Peyer's patch (tissue), 4 donors: ENCODE results near the gene HOXA6. TPM values are rescaled to one million over a fixed set of nuclear protein-coding genes. Genes with fewer than 3 reads are reported as not detected.

ENCODE experiments used
- DNase-seq, 3 donors: peaks; one replicate each; pipeline ENCODE4 v3.0.0-alpha.2; 2017 to 2019
- H3K27ac ChIP-seq, 4 donors: fragments of 200-600 bp; sonication (generic); one replicate each; pipeline ENCODE4 v1.5.1; 2016 to 2019
- H3K27me3 ChIP-seq, 2 donors: fragments of 200-600 bp; sonication (generic); one replicate each; pipeline ENCODE4 v1.5.1; 2019
- H3K36me3 ChIP-seq, 3 donors: fragments of 200-600 bp; sonication (generic); one replicate each; pipeline ENCODE4 v1.5.1; 2016 to 2019
- H3K4me1 ChIP-seq, 4 donors: fragments of 200-600 bp; sonication (generic); one replicate each; pipeline ENCODE4 v1.5.1; 2016 to 2019
- H3K4me3 ChIP-seq, 4 donors: fragments of 200-600 bp; sonication (generic); 1 replicate in 3 of 4; 2 replicates in 1 of 4; pipeline ENCODE4 v1.5.1; 2016 to 2019; ENCODE audit warnings: mild to moderate bottlenecking in 1 of 4
- H3K9me3 ChIP-seq, 4 donors: fragments of 200-600 bp; sonication (generic); one replicate each; pipeline ENCODE4 v1.5.1; 2016 to 2019; ENCODE audit warnings: mild to moderate bottlenecking in 1 of 4
- POLR2A ChIP-seq, 2 donors: fragments of 450-650 bp; IDR thresholded peaks; one replicate each; pipeline ENCODE4 v1.5.1; 2017; ENCODE audit warnings: antibody characterized with exemption in 2 of 2, mild to moderate bottlenecking in 2 of 2, moderate library complexity in 2 of 2
- total RNA-seq, 4 donors: library from RNA; depleted of rRNA; stranded (reverse); fragments of >200 nt; gene quantifications; one replicate each; pipeline ENCODE4 v1.1.0, GENCODE V29; 2016
- TF ChIP-seq, protein P1 (sequence below), 6 experiments: fragments of 450-650 bp in 4 of 6; fragments of 200-600 bp in 2 of 6; sonication (generic) in 1 of 6; IDR thresholded peaks; one replicate each; pipeline ENCODE4 v1.5.1; 2017 to 2019; ENCODE audit warnings: antibody characterized with exemption in 6 of 6, mild to moderate bottlenecking in 3 of 6, moderate library complexity in 1 of 6

Gene HOXA6
- total RNA-seq, 4 donors from 2014 or later, result 18.7 to 45.0 (median 30.7) TPM

DNA sequence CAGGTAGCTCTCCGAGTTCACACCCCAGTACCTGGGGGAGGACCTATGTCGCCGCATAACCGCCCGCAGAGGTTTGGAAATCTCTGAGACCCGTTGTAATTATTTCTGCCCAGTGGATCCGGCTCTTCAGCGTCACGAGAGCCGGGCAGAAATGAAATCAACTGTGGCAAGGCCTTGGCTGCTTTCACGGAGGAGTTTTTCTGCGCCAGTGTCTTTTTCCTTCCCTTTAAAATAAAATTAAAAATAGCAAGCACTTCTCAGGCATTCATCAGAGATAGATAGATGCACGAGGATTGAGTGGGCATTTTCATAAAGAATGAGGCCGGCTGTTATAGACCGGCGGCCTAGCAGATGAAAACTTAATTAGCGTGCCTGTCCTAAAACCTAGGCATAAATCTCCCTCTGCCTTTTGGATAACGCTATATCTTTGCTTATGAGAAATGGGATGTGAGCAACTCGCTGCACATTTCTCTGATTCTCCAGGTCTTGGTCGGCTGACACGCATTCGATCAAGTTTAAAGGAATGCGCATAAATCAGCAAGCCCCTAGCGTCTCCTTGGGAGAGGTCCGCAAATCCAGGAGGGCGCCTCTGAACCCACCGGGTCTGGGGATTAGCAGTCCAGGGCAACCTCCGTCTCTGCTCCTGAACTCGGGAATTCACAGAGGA, 45.9 kb upstream of the HOXA6 start:
- H3K27me3 ChIP-seq, result peaks cover 4 to 89% of the 10 kb centered on the region in 2 donors
- no peak overlapping the region for H3K27ac ChIP-seq
- peak in 2 of 3 donors; percentile 5 to 37 for DNase-seq
- no peaks in the 10 kb centered on the region for H3K9me3 ChIP-seq
- peaks cover 4 to 28% (median 17%) of the 10 kb centered on the region in 4 donors for H3K4me1 ChIP-seq
- H3K4me3 ChIP-seq, result peak overlapping the region in 2 of 4 donors; percentile 40 to 44
- TF ChIP-seq POLR2A (IDR thresholded peaks at IDR 0.05), result no peak
- TF ChIP-seq, protein P1, sequence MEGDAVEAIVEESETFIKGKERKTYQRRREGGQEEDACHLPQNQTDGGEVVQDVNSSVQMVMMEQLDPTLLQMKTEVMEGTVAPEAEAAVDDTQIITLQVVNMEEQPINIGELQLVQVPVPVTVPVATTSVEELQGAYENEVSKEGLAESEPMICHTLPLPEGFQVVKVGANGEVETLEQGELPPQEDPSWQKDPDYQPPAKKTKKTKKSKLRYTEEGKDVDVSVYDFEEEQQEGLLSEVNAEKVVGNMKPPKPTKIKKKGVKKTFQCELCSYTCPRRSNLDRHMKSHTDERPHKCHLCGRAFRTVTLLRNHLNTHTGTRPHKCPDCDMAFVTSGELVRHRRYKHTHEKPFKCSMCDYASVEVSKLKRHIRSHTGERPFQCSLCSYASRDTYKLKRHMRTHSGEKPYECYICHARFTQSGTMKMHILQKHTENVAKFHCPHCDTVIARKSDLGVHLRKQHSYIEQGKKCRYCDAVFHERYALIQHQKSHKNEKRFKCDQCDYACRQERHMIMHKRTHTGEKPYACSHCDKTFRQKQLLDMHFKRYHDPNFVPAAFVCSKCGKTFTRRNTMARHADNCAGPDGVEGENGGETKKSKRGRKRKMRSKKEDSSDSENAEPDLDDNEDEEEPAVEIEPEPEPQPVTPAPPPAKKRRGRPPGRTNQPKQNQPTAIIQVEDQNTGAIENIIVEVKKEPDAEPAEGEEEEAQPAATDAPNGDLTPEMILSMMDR (IDR thresholded peaks at IDR 0.05), result no peak
- H3K36me3 ChIP-seq, result no peaks in the 10 kb centered on the region

DNA sequence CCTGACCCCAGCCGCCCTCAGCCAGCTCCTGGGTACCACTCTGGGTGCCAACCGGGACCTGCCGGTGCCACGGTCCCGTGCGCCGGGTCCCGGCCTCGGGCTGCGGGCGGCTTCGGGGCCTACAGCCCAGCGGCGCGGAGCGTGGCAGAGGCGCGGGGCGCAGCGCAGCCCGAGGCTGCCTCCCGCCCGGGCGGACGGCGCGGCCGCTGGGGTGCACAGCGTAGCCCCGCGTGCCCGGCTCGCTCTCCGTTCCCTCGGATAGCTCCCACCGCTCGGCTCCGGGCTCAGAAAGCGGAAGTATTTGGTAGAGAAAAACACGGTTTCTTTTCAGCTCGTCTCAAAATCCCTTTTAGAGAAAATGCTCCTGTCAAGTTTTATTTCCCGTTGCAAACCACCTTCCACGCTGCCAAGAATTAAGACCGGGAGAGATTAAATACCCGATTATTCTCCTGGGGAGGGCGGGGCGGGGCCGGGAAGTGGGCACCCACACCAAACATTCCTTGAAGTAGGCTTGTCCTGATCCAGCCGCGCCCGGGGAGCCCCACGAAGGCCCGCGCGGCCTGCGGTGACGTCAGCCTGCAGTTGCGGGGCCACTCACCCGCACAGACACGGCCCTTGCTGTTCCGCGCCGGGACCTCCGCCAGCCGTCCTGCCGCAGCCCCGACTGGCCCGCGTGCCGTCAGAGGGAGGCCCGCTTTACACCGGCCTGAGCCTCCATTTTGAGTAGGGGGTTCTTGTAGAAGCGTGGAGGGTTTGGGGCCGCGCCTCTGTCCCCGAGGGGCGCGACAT, 45.2 kb upstream of the HOXA6 start:
- Histone ChIP-seq H3K36me3 (no peaks in the 10 kb centered on the region), H3K4me1 (peaks cover 4 to 34% (median 24%) of the 10 kb centered on the region in 4 donors), H3K27ac (no peak overlapping the region), H3K27me3 (peaks cover 4 to 89% of the 10 kb centered on the region in 2 donors), H3K9me3 (no peaks in the 10 kb centered on the region), H3K4me3 (peak overlapping the region; percentile 3 to 44 (median 33))
- TF ChIP-seq POLR2A (IDR thresholded peaks at IDR 0.05), result no peak
- TF ChIP-seq, protein P1 (IDR thresholded peaks at IDR 0.05), result no peak
- DNase-seq, result peak in 1 of 3 donors; percentile 56

DNA sequence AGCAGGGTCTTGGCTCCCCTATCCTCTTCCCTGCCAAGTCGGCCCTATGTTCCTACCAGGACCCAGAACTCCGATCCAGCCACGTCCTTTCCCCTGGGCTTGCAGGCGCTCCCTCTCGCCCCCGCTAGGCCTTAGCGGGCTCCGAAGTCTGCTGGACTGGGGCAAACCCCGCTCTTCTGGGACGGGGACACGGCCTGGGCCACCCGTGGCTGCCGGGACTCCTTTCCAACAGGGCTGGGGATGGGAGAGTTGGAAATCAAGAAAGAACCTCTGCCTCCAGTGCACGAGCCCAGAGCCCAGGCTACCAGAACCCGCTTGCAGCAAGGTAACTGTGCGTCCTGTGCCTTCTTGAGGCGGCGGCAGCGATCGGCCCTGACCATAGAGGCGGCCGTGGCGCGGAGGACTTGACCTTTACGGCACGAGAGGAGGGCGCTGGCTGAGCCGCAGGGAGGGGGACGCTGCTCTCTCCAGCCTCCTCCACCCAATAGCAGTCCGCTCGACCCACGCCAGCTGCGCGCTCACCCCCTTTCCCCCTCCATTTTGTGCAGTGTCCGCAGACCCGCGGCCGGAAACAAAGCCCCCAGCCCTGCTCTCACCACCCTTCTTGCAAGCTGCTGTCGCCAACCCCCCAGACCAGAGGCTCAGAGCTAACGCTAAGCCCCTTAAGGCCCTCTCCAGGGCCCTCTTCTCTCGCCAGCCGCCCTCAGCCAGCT, 44.4 kb upstream of the HOXA6 start:
- Histone ChIP-seq H3K4me1 (peaks cover 4 to 34% (median 25%) of the 10 kb centered on the region in 4 donors), H3K27me3 (peaks cover 4 to 87% of the 10 kb centered on the region in 2 donors)
- DNase-seq, result peak in 1 of 3 donors; percentile 53

DNA sequence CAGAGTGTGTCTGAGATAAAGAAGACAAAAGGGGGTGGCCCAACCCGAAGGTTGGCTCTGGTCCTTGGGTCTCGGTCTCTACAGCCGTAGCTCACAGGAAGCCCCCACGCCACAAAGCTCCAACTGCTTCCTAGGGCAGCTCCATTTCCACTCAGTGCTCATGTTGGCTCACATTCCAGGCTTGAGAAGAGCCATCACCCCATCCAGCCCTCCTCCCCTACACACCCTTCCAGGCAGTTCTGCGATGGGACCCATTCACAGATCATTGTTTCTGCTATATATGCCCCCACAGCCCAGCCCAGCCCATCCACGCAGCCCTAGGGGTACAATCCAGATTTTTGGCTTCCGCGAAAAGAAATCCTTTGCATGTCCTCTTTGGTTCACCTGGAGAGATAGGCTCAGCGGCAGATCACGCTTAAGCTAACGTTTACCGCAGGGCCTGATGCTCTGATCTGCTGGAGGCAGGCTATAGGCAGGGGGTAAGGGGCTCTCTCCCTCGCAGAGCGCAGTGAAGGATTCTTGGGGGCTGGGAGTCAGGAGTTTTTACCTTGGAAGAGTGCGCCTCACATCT, 43.7 kb upstream of the HOXA6 start:
- peak in 1 of 3 donors; percentile 33 for DNase-seq
- H3K4me3 ChIP-seq, result no peak overlapping the region
- peaks cover 4 to 34% (median 25%) of the 10 kb centered on the region in 4 donors for H3K4me1 ChIP-seq
- H3K9me3 ChIP-seq, result no peaks in the 10 kb centered on the region
- TF ChIP-seq POLR2A (IDR thresholded peaks at IDR 0.05), result no peak
- TF ChIP-seq, protein P1 (IDR thresholded peaks at IDR 0.05), result no peak
- no peak overlapping the region for H3K27ac ChIP-seq
- H3K36me3 ChIP-seq, result no peaks in the 10 kb centered on the region
- peaks cover 4 to 85% of the 10 kb centered on the region in 2 donors for H3K27me3 ChIP-seq

More for the DNA sequence above, 44.4 kb upstream of the HOXA6 start:
- H3K36me3 ChIP-seq, result no peaks in the 10 kb centered on the region
- H3K9me3 ChIP-seq, result no peaks in the 10 kb centered on the region
- peak overlapping the region in 3 of 4 donors; percentile 26 to 44 (median 40) for H3K4me3 ChIP-seq
- no peak overlapping the region for H3K27ac ChIP-seq
- TF ChIP-seq, protein P1 (IDR thresholded peaks at IDR 0.05), result no peak
- TF ChIP-seq POLR2A (IDR thresholded peaks at IDR 0.05), result no peak
